Stimulated activated CD4-positive, alpha-beta T cell treated with anti-CD3 and anti-CD28 coated beads, Interleukin-2, amount 100 ng/mL, for 24 hours (primary cell): ENCODE results near the gene CHST15.
"Not testable (repeated sequence)": the region's sequence is repeated elsewhere in the genome, so short reads cannot be mapped to it uniquely, and the experiment has no call there.

Experiments used
- DNase-seq, 2 donors: peaks; one replicate each; pipeline ENCODE4 v3.0.0-alpha.2; 2020

Gene CHST15

GRCh38 chr10:124097883-124098282, 4.5 kb upstream of the CHST15 start:
- no peak for DNase-seq

- DNase-seq: no peak
Observed at GRCh38 chr10:124096494-124096893, 3.1 kb upstream of the CHST15 start.

- not testable (repeated sequence) for DNase-seq
Observed at GRCh38 chr10:124095801-124096200, 2.4 kb upstream of the CHST15 start.

- no peak for DNase-seq
Observed at GRCh38 chr10:124095096-124095495, 1.7 kb upstream of the CHST15 start.

GRCh38 chr10:124094419-124094785, 1.0 kb upstream of the CHST15 start:
- DNase-seq: no peak

GRCh38 chr10:124093774-124094418, 498 bp upstream of the CHST15 start:
- DNase-seq: not testable (repeated sequence)

GRCh38 chr10:124092250-124092859, 1.0 kb downstream of the CHST15 start:
- peak in 1 of 2 donors; percentile 52 for DNase-seq

GRCh38 chr10:124091646-124092249, 1.6 kb downstream of the CHST15 start:
- DNase-seq: peak in 1 of 2 donors; percentile 11

GRCh38 chr10:124090601-124091209, 2.7 kb downstream of the CHST15 start:
- DNase-seq: no peak

GRCh38 chr10:124089859-124090258, 3.5 kb downstream of the CHST15 start:
- no peak for DNase-seq

GRCh38 chr10:124088915-124089314, 4.5 kb downstream of the CHST15 start:
- no peak for DNase-seq

- DNase-seq: no peak
Observed at GRCh38 chr10:124087672-124088634, 5.4 kb downstream of the CHST15 start.

GRCh38 chr10:124086787-124087671, 6.4 kb downstream of the CHST15 start:
- no peak for DNase-seq

- no peak for DNase-seq
Observed at GRCh38 chr10:124086097-124086710, 7.2 kb downstream of the CHST15 start.

- no peak for DNase-seq
Observed at GRCh38 chr10:124085680-124086079, 7.7 kb downstream of the CHST15 start.

GRCh38 chr10:124084708-124085107, 8.7 kb downstream of the CHST15 start:
- no peak for DNase-seq

GRCh38 chr10:124083740-124084397, 9.5 kb downstream of the CHST15 start:
- no peak for DNase-seq

- DNase-seq: no peak
Observed at GRCh38 chr10:124083047-124083739, 10.2 kb downstream of the CHST15 start.

- DNase-seq: no peak
Observed at GRCh38 chr10:124082555-124082954, 10.8 kb downstream of the CHST15 start.

- DNase-seq: no peak
Observed at GRCh38 chr10:124081547-124082140, 11.8 kb downstream of the CHST15 start.
